ENCODE measurements around the gene PRPSAP1.

PRPSAP1 gene

GRCh38 chr17:76314392-76315227, 39.1 kb downstream of the PRPSAP1 start:
- no peak overlapping the region for H2BK5ac ChIP-seq (ENCODE audit: low read length)
- no peak overlapping the region for H3K4me3 ChIP-seq (ENCODE audit: low read length in 2 of 2)
- H4K8ac ChIP-seq (ENCODE audit: low read depth, low read length), result no peak overlapping the region
- H3K9me3 ChIP-seq (replicated peaks in 1 of 2; ENCODE audit: control insufficient read depth in 2 of 2, insufficient read depth in 1 of 2, low read depth in 1 of 2, low read length in 2 of 2), result no peaks in the 10 kb centered on the region
- no peak overlapping the region for H2BK12ac ChIP-seq (ENCODE audit: low read length)
- no peak overlapping the region for H2BK15ac ChIP-seq (ENCODE audit: low read length)
- H2BK120ac ChIP-seq (ENCODE audit: low read depth, low read length), result no peak overlapping the region
- H3K23ac ChIP-seq (ENCODE audit: low read depth, low read length, poor library complexity), result no peak overlapping the region
- no peaks in the 10 kb centered on the region for H3K79me1 ChIP-seq (ENCODE audit: low read depth, low read length)
- H3K27ac ChIP-seq (replicated peaks; ENCODE audit: low read length), result no peak overlapping the region
- no peak overlapping the region for H3K4ac ChIP-seq (ENCODE audit: low read length)
- H3K4me2 ChIP-seq (ENCODE audit: insufficient read depth, low read length, poor library complexity, severe bottlenecking), result no peak overlapping the region
- no CpG with 5 or more reads among the region's 15 CpGs for WGBS, 2 donors (ENCODE audit: extremely low coverage in 2 of 2, insufficient read length in 2 of 2, insufficient replicate concordance in 1 of 2)
- H3K9ac ChIP-seq (ENCODE audit: low read depth, low read length, poor library complexity), result no peak overlapping the region
- no peak overlapping the region for H3K18ac ChIP-seq (ENCODE audit: low read length)
- no peaks in the 10 kb centered on the region for H3K27me3 ChIP-seq (ENCODE audit: control insufficient read depth in 3 of 3, insufficient read depth in 3 of 3, low read depth in 1 of 3, low read length in 3 of 3)
- H2AK5ac ChIP-seq (ENCODE audit: low read depth, low read length), result no peak overlapping the region
- H4K91ac ChIP-seq (ENCODE audit: low read depth, low read length, poor library complexity), result no peak overlapping the region
- DNase-seq (ENCODE audit: low spot score), result no peak
- no peak overlapping the region for H3K14ac ChIP-seq (ENCODE audit: low read length)
- no peak overlapping the region for H2AFZ ChIP-seq (ENCODE audit: low read length)
- H3K36me3 ChIP-seq (replicated peaks in 1 of 2; ENCODE audit: control insufficient read depth in 2 of 2, insufficient read depth in 2 of 2, low read length in 2 of 2), result peaks cover 20 to 82% of the 10 kb centered on the region in 2 donors
- H3K4me1 ChIP-seq (ENCODE audit: control insufficient read depth in 2 of 2, insufficient read depth in 1 of 2, low read depth in 1 of 2, low read length in 2 of 2), result no peaks in the 10 kb centered on the region

GRCh38 chr17:76312735-76313134, 41.0 kb downstream of the PRPSAP1 start:
- H2BK15ac ChIP-seq (ENCODE audit: low read length), result no peak overlapping the region
- H2AFZ ChIP-seq (ENCODE audit: low read length), result no peak overlapping the region
- H3K27ac ChIP-seq (replicated peaks; ENCODE audit: low read length), result no peak overlapping the region
- H3K18ac ChIP-seq (ENCODE audit: low read length), result no peak overlapping the region
- H3K36me3 ChIP-seq (replicated peaks in 1 of 2; ENCODE audit: control insufficient read depth in 2 of 2, insufficient read depth in 2 of 2, low read length in 2 of 2), result peaks cover 21 to 85% of the 10 kb centered on the region in 2 donors
- H2BK5ac ChIP-seq (ENCODE audit: low read length), result no peak overlapping the region
- H4K8ac ChIP-seq (ENCODE audit: low read depth, low read length), result no peak overlapping the region
- WGBS, 2 donors (ENCODE audit: extremely low coverage in 2 of 2, insufficient read length in 2 of 2, insufficient replicate concordance in 1 of 2), result no CpG with 5 or more reads among the region's 9 CpGs
- no peak overlapping the region for H2BK120ac ChIP-seq (ENCODE audit: low read depth, low read length)
- no peaks in the 10 kb centered on the region for H3K4me1 ChIP-seq (ENCODE audit: control insufficient read depth in 2 of 2, insufficient read depth in 1 of 2, low read depth in 1 of 2, low read length in 2 of 2)
- no peak overlapping the region for H3K4me2 ChIP-seq (ENCODE audit: insufficient read depth, low read length, poor library complexity, severe bottlenecking)
- no peak overlapping the region for H2BK12ac ChIP-seq (ENCODE audit: low read length)
- DNase-seq (ENCODE audit: low spot score), result no peak
- no peak overlapping the region for H4K91ac ChIP-seq (ENCODE audit: low read depth, low read length, poor library complexity)
- no peak overlapping the region for H2AK5ac ChIP-seq (ENCODE audit: low read depth, low read length)
- peaks cover 4% of the 10 kb centered on the region for H3K79me1 ChIP-seq (ENCODE audit: low read depth, low read length)
- H3K4ac ChIP-seq (ENCODE audit: low read length), result no peak overlapping the region
- no peaks in the 10 kb centered on the region for H3K9me3 ChIP-seq (replicated peaks in 1 of 2; ENCODE audit: control insufficient read depth in 2 of 2, insufficient read depth in 1 of 2, low read depth in 1 of 2, low read length in 2 of 2)
- no peaks in the 10 kb centered on the region for H3K27me3 ChIP-seq (ENCODE audit: control insufficient read depth in 3 of 3, insufficient read depth in 3 of 3, low read depth in 1 of 3, low read length in 3 of 3)
- H3K23ac ChIP-seq (ENCODE audit: low read depth, low read length, poor library complexity), result no peak overlapping the region
- no peak overlapping the region for H3K14ac ChIP-seq (ENCODE audit: low read length)
- H3K9ac ChIP-seq (ENCODE audit: low read depth, low read length, poor library complexity), result no peak overlapping the region
- H3K4me3 ChIP-seq (ENCODE audit: low read length in 2 of 2), result no peak overlapping the region

GRCh38 chr17:76309461-76309860, 44.3 kb downstream of the PRPSAP1 start:
- WGBS, 2 donors (ENCODE audit: extremely low coverage in 2 of 2, insufficient read length in 2 of 2, insufficient replicate concordance in 1 of 2), result no CpG with 5 or more reads among the region's 4 CpGs
- H2BK12ac ChIP-seq (ENCODE audit: low read length), result no peak overlapping the region
- H2BK120ac ChIP-seq (ENCODE audit: low read depth, low read length), result no peak overlapping the region
- H3K4me3 ChIP-seq (ENCODE audit: low read length in 2 of 2), result no peak overlapping the region
- no peak overlapping the region for H2BK15ac ChIP-seq (ENCODE audit: low read length)
- no peak overlapping the region for H4K8ac ChIP-seq (ENCODE audit: low read depth, low read length)
- no peak overlapping the region for H3K4me2 ChIP-seq (ENCODE audit: insufficient read depth, low read length, poor library complexity, severe bottlenecking)
- no peak overlapping the region for H3K18ac ChIP-seq (ENCODE audit: low read length)
- H3K14ac ChIP-seq (ENCODE audit: low read length), result no peak overlapping the region
- no peak overlapping the region for H3K23ac ChIP-seq (ENCODE audit: low read depth, low read length, poor library complexity)
- no peak overlapping the region for H2BK5ac ChIP-seq (ENCODE audit: low read length)
- H2AK5ac ChIP-seq (ENCODE audit: low read depth, low read length), result no peak overlapping the region
- H4K91ac ChIP-seq (ENCODE audit: low read depth, low read length, poor library complexity), result no peak overlapping the region
- H3K4ac ChIP-seq (ENCODE audit: low read length), result no peak overlapping the region
- no peak for DNase-seq (ENCODE audit: low spot score)
- no peak overlapping the region for H3K27ac ChIP-seq (replicated peaks; ENCODE audit: low read length)
- no peak overlapping the region for H2AFZ ChIP-seq (ENCODE audit: low read length)
- H3K9me3 ChIP-seq (replicated peaks in 1 of 2; ENCODE audit: control insufficient read depth in 2 of 2, insufficient read depth in 1 of 2, low read depth in 1 of 2, low read length in 2 of 2), result no peaks in the 10 kb centered on the region
- H3K36me3 ChIP-seq (replicated peaks in 1 of 2; ENCODE audit: control insufficient read depth in 2 of 2, insufficient read depth in 2 of 2, low read length in 2 of 2), result peaks cover 23 to 75% of the 10 kb centered on the region in 2 donors
- H3K4me1 ChIP-seq (ENCODE audit: control insufficient read depth in 2 of 2, insufficient read depth in 1 of 2, low read depth in 1 of 2, low read length in 2 of 2), result no peaks in the 10 kb centered on the region
- no peak overlapping the region for H3K9ac ChIP-seq (ENCODE audit: low read depth, low read length, poor library complexity)
- peaks cover 6% of the 10 kb centered on the region for H3K79me1 ChIP-seq (ENCODE audit: low read depth, low read length)
- H3K27me3 ChIP-seq (ENCODE audit: control insufficient read depth in 3 of 3, insufficient read depth in 3 of 3, low read depth in 1 of 3, low read length in 3 of 3), result no peaks in the 10 kb centered on the region

- Histone ChIP-seq H3K9ac (ENCODE audit: low read depth, low read length, poor library complexity) (no peak within 1 kb of the TSS), H3K9me3 (replicated peaks in 1 of 2; ENCODE audit: control insufficient read depth in 2 of 2, insufficient read depth in 1 of 2, low read depth in 1 of 2, low read length in 2 of 2) (no peaks in the 10 kb centered on the region), H3K4me1 (ENCODE audit: control insufficient read depth in 2 of 2, insufficient read depth in 1 of 2, low read depth in 1 of 2, low read length in 2 of 2) (no peaks in the 10 kb centered on the region), H2AK5ac (ENCODE audit: low read depth, low read length) (no peak within 1 kb of the TSS), H3K4ac (ENCODE audit: low read length) (no peak within 1 kb of the TSS), H3K14ac (ENCODE audit: low read length) (no peak within 1 kb of the TSS), H3K27ac (replicated peaks; ENCODE audit: low read length) (no peak within 1 kb of the TSS), H2BK15ac (ENCODE audit: low read length) (no peak within 1 kb of the TSS), H3K23ac (ENCODE audit: low read depth, low read length, poor library complexity) (no peak within 1 kb of the TSS), H2BK5ac (ENCODE audit: low read length) (no peak within 1 kb of the TSS), H4K8ac (ENCODE audit: low read depth, low read length) (no peak within 1 kb of the TSS), H3K79me1 (ENCODE audit: low read depth, low read length) (peaks cover 6% of the 10 kb centered on the region), H3K36me3 (replicated peaks in 1 of 2; ENCODE audit: control insufficient read depth in 2 of 2, insufficient read depth in 2 of 2, low read length in 2 of 2) (peaks cover 17 to 62% of the 10 kb centered on the region in 2 donors), H2BK12ac (ENCODE audit: low read length) (no peak within 1 kb of the TSS), H3K27me3 (ENCODE audit: control insufficient read depth in 3 of 3, insufficient read depth in 3 of 3, low read depth in 1 of 3, low read length in 3 of 3) (no peaks in the 10 kb centered on the region), H4K91ac (ENCODE audit: low read depth, low read length, poor library complexity) (no peak within 1 kb of the TSS), H3K4me2 (ENCODE audit: insufficient read depth, low read length, poor library complexity, severe bottlenecking) (no peak within 1 kb of the TSS), H3K4me3 (ENCODE audit: low read length in 2 of 2) (no peak within 1 kb of the TSS), H2BK120ac (ENCODE audit: low read depth, low read length) (no peak within 1 kb of the TSS), H3K18ac (ENCODE audit: low read length) (no peak within 1 kb of the TSS), H2AFZ (ENCODE audit: low read length) (no peak within 1 kb of the TSS)
- DNase-seq (ENCODE audit: low spot score), result no peak
- no CpG with 5 or more reads among the region's 44 CpGs for WGBS, 2 donors (ENCODE audit: extremely low coverage in 2 of 2, insufficient read length in 2 of 2, insufficient replicate concordance in 1 of 2)
Measured at GRCh38 chr17:76307966-76308338, 45.8 kb downstream of the PRPSAP1 start, which contains the start of gene QRICH2. TSS of gene QRICH2 (minus strand) at chr17:76308276. CDS start at chr17:76307998, 278 bp downstream.

All from neuronal stem cell (in vitro differentiated cells).